Lower lobe of right lung (tissue), 2 donors: ENCODE measurements around the gene CRIP3. TPM values are rescaled to one million over a fixed set of nuclear protein-coding genes. Genes with fewer than 3 reads are reported as not detected.

Source experiments
- ATAC-seq, 2 donors: fragments of 200-7000 bp; cut with Tn5 transposase; one replicate each; pipeline ENCODE4 v1.9.1; 2020 to 2022; ENCODE audit warnings: mild to moderate bottlenecking in 2 of 2, moderate library complexity in 2 of 2
- DNase-seq: peaks from one replicate; pipeline ENCODE4 v3.0.0-alpha.2; 2020
- H3K27ac ChIP-seq: fragments of 200-600 bp; one replicate; pipeline ENCODE4 v1.8.0; 2022
- H3K27me3 ChIP-seq: fragments of 200-600 bp; one replicate; pipeline ENCODE4 v1.8.0; 2022; ENCODE audit warnings: low read depth
- H3K36me3 ChIP-seq: fragments of 200-600 bp; one replicate; pipeline ENCODE4 v1.8.0; 2022; ENCODE audit warnings: mild to moderate bottlenecking
- H3K4me1 ChIP-seq: fragments of 200-600 bp; one replicate; pipeline ENCODE4 v1.8.0; 2022
- H3K4me3 ChIP-seq: fragments of 200-600 bp; one replicate; pipeline ENCODE4 v1.8.0; 2022; ENCODE audit warnings: mild to moderate bottlenecking
- H3K9me3 ChIP-seq: fragments of 200-600 bp; one replicate; pipeline ENCODE4 v1.8.0; 2022
- CTCF ChIP-seq: fragments of 200-600 bp; IDR thresholded peaks from one replicate; pipeline ENCODE4 v1.8.0; 2022; ENCODE audit warnings: antibody characterized with exemption, mild to moderate bottlenecking
- intact Hi-C: fragments of 100-400 bp; cut with DNase I; formaldehyde crosslinking; loops from one replicate; pipeline ENCODE4 v1.11.0; 2022
- total RNA-seq: library from RNA; stranded (reverse); fragmentation: NEBNext Ultra II Directional; extraction: Animal tissue kit (Norgen Biotek cat#: 25700); gene quantifications from one replicate; pipeline ENCODE4 v1.2.1, GENCODE V29; 2021
- donor health status: DM: no; HTN: yes; CAD: no; lungs with severe emphysema.

The CRIP3 gene
- total RNA-seq, 1 donor from 2014 or later = 0.95 TPM

GRCh38 chr6:43268782-43269272 is 39.8 kb downstream of the CRIP3 start:
- Histone ChIP-seq H3K27ac (no peak overlapping the region), H3K36me3 (no peaks in the 10 kb centered on the region), H3K27me3 (peaks cover 11% of the 10 kb centered on the region), H3K4me1 (peaks cover 10% of the 10 kb centered on the region), H3K9me3 (no peaks in the 10 kb centered on the region), H3K4me3 (no peak overlapping the region)
- DNase-seq = no peak
- TF ChIP-seq CTCF = no peak
- ATAC-seq = no peak
- intact Hi-C loops = no loop called here

- DNase-seq = no peak
These were observed 40.3 kb downstream of the CRIP3 start for GRCh38 chr6:43268355-43268700.

GRCh38 chr6:43267619-43268354 is 40.8 kb downstream of the CRIP3 start:
- Histone ChIP-seq H3K27me3 (peaks cover 11% of the 10 kb centered on the region), H3K9me3 (no peaks in the 10 kb centered on the region), H3K36me3 (no peaks in the 10 kb centered on the region), H3K27ac (peak overlapping the region; percentile 11), H3K4me3 (no peak overlapping the region), H3K4me1 (peaks cover 10% of the 10 kb centered on the region)
- no peak for TF ChIP-seq CTCF
- intact Hi-C loops = no loop called here
- no peak for ATAC-seq
- no peak for DNase-seq

More at GRCh38 chr6:43268355-43268700, 40.3 kb downstream of the CRIP3 start:
- Histone ChIP-seq H3K4me3 (no peak overlapping the region), H3K4me1 (peaks cover 10% of the 10 kb centered on the region), H3K9me3 (no peaks in the 10 kb centered on the region), H3K36me3 (no peaks in the 10 kb centered on the region), H3K27me3 (peaks cover 11% of the 10 kb centered on the region), H3K27ac (peak overlapping the region; percentile 11)
- no peak for TF ChIP-seq CTCF
- no peak for ATAC-seq
- intact Hi-C loops = no loop called here

- Histone ChIP-seq H3K4me1 (peaks cover 10% of the 10 kb centered on the region), H3K9me3 (no peaks in the 10 kb centered on the region), H3K27ac (no peak overlapping the region), H3K36me3 (no peaks in the 10 kb centered on the region), H3K4me3 (no peak overlapping the region), H3K27me3 (peaks cover 7% of the 10 kb centered on the region)
- ATAC-seq (no peak), DNase-seq (no peak)
- intact Hi-C loops = no loop called here
- TF ChIP-seq CTCF = no peak
These were observed 43.1 kb downstream of the CRIP3 start for GRCh38 chr6:43265564-43265963.

GRCh38 chr6:43264599-43265145 is 44.0 kb downstream of the CRIP3 start:
- ATAC-seq = no peak
- Histone ChIP-seq H3K4me1 (peaks cover 9% of the 10 kb centered on the region), H3K27ac (no peak overlapping the region), H3K36me3 (no peaks in the 10 kb centered on the region), H3K9me3 (no peaks in the 10 kb centered on the region), H3K4me3 (no peak overlapping the region), H3K27me3 (peaks cover 7% of the 10 kb centered on the region)
- intact Hi-C loops = no loop called here
- no peak for TF ChIP-seq CTCF
- no peak for DNase-seq
